Germinal center (tissue), 1 donor: ENCODE data around the gene MYCN.

Experiments
- DNase-seq: peaks from one replicate; pipeline ENCODE4 v3.0.0; 2012; ENCODE audit warnings: mixed read lengths, low spot score

The MYCN gene

DNA sequence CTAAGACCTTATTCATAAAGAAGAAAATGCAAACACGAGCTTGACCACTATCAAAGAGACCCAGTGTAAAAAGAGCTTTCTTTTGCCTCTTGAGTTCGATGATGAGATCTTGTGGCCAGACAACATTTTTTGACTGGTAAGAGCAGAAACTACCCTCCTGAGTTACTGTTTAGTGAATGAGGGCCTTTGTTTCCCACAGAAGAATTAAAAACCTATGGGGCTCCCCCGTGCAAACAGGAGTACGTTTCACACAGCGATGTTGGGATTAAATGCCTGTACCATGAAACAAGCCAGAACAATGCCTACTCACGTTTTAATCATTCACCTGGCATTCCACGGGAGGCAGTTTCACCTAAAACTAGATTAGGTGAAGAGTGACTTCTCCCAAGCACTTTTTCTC lies 36.0 kb downstream of the MYCN start:
- no peak for DNase-seq

DNA sequence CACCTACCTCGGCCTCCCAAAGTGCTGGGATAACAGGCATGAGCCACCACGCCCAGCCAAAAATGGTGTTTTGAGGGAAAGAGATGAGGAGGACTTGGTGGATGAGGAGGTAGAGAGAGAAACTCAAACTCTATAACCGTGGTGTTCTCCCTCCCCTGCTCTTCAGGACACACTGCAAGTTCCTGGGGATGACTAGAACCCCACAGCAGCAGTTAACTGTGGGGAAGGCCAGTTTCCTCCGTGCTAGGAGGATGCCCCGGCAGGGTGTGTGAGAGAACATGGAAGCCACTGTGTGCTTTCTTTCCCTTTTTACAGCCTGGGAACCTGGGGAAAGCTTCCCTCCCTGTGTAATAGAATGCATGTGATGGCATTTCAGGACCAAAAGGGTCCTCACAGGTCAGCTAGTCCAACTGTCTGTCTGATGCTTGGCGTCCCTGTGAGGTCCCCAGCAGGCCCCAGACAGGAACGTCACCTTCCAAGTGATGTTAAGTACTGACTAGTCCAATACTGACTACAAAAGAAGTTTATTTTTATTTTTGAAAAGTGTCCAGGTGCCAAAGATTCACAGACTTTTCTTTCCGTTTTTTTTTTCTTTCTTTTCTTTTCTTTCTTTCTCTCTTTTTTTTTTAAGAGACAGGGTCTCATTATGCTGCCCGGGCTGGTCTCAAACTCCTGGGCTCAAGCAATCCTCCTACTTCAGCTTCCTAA lies 38.9 kb downstream of the MYCN start:
- DNase-seq, result no peak

DNA sequence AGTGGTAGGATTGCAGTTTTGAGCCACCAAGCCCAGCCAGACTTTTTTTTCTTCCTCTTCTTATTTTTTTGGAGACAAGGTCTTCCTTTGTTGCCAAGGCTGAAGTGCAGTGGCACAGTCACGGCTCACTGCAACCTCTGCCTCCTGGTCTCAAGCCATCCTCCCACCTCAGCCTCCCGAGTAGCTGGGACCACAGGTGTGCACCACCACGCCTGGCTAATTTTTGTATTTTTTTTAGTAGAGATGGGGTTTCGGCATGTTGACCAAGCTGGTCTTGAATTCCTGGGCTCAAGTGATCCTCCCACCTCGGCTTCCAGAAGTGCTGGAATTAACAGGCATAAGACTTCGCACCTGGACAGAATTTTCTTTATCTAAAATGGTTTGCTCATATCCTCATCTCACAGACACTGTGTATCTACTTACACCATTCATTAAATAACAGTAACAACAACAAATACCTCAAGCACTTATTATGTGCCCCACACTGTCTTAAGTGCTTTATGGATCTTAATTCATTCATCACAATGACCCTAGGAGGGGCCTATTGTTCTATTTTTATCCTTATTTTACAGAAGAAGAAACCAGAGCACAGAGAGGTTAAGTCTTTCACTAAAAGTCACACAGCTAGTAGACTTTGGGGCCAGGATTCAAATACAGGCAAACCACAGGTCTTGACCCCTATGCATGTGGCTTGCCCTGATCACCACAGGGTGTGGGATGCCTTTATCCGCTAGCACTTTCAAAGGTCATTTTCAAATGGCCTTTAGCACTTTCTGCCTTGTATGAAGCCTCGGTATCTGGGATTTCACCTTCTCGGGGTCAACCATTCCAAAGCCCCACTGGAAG lies 39.6 kb downstream of the MYCN start:
- no peak for DNase-seq

DNA sequence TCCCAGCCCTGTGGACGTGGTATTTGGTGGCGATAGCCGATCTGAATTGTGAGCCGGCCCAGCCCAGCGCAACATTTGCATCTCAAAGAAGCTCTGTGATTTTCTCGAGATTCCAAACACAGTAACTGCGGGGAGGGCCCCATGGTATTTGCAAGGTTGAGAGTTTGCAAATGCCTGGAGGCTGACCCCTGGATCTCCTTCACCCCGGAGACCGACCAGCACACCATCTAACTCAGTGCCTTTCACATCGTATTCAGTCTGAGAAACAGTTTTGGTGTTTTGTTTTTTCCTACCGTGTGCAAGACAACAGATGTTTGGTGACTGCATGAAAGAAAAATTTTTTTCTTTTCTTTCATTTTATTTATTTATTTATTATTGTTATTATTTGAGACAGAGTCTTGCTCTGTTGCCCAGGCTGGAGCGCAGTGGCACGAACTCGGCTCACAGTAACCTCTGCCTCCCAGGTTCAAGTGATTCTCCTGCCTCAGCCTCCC lies 40.3 kb downstream of the MYCN start:
- DNase-seq, result no peak

DNA sequence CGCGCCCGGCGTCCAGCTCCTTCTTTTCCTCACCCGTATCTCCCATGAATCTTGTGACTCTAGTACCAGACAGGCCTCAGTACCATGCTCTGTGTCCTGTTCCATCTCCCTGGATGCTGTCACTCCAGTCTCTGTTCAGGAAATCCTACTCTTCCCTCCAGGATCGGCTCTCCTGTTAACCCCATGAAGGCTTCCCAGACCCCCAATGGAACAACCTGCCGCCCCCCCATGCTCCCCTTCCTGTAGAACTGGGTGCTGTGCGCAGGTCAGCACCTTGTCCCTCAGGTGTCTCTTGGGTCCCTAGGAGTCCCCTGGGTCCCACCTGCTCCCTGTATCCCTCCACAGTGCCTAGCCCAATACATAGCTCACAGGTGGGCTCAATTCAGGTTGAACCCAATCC lies 41.3 kb downstream of the MYCN start:
- DNase-seq, result no peak

DNA sequence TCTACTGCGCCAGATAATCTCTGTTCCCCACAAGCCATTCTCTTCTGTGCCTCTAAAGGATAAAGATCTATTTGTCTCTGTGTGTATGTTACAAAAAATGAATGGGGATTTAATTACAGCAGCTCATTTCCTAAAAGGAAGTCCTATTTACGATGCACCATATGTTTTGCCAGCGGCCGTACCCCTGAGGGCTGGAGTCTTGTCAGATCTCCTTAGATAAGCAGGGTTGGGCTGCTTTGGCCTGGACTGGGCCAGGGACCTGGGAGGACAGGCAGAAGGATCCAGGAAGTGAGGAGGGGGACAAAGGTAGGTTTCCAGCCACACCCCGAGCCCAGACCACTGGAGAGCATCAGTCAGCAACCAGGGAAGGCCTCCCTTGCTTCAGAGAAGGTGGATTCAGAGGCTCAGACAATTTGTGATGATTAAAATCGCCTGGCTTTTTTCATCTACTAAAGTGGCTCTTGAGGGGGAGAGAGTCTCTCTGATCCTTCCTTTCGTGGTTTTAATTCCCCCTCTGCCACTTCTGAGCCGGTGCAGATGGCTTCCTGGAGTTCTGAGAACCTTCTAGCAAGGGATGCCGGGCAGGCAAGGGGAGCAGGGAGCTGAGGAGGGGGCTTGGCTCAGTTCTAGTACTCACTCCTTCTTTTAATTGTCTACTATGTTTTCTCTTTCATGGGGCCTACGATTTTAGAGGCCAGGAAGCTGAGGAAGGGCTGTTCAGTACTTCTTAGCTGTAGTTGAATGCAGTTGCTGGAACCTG lies 42.1 kb downstream of the MYCN start:
- no peak for DNase-seq

DNA sequence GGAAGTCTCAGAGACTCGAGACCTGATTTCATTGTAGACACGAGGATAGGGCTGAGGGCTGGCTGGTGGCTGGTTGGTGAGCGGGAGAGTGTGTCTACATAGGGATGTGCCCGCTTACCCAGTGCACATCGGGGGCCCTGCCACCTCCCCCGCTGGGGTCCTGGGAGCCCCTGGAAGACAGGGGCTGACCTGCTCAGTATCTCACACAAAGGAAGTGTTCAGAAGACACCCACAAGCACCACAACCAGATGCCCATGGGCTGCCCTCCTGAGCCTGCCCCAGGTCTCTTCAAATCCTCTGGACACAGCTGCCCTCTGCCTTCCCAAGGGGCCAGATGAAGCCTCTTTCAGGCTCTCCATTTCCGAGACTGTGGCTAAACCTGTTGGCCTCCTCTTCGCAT lies 43.1 kb downstream of the MYCN start:
- no peak for DNase-seq

DNA sequence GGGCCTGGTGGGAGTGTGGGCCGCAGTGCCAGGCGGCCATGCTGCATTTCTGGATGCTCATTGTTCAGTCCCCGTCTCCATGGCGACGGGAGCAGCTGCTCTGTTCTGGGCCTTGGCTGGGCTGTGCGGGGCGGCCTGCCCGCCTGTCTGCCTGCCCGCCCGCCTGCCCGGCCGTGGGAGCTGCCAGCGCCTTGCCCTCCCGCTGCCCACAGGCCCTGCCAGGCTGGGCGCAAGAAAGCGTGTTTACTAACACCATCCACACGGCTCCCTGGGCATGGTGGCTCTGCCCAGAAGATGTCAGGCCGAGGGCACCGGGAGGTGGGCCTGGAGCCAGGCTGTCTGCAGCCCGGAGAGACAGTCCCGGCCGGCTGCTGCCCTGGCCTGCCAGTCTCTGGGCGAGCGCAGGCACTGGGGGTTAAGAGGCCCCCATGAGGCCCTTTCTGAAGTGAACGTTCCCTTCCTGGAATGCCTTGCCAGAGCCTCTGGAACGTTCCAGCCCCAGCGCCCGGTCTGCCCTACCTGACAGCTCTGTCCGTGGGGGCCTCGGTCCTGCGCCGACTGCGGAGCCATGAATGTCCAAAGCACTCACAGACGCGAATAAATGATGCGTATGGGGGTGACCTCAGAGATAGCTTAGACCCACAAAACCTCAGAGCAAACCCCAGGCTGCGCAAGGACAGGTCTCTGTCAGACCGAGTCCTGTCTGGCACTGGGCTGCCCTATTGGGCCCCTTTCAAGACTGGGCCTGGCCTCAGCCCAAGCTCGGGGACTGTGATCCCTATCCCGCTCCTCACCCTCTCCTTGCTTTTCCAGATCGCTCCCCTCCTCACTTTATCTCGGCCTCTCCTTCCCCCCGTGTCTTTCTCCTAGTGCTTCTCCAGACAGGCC lies 44.3 kb downstream of the MYCN start:
- no peak for DNase-seq

DNA sequence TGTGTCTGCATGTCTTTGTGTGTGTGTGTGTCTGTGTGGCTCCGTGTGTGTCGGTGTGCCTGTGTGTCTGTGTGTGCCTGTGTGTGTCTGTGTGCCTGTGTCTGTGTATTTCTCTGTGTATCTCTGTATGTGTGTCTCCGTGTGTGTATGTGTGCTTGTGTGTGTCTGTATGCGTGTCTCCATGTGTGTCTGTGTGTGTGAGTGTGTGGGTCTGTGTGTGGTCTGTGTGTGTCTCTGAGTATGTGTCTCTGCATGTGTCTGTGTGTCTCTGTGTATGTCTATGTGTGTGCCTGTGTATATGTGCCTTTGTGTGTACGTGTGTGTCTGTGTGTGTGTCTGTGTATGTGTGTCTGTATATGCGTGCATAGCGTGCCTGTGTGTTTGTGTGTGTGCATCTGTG lies 45.2 kb downstream of the MYCN start:
- DNase-seq, result no peak

DNA sequence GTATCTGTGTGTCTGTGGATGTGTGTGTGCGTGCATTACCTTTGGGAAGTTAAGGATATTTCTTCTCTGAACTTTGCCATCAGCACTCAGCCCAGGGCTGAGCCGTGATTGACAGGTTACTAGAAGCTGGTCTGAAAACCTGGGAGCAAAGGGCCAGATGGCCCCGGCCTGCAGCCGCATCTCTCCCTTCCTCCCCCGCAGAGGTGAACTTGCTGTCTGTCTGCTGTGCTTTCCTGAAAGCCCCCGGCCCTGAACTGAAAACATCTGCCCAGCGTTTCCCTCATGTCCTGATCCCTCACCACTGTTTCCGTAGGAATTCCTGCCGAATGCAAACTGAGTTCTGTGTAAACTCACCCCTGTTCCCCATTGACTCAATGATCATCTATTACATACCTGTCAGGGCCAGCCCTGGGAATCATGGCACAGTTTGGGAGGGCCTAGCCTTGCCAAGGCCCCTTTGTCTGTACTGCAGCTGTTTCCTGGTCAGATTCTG lies 45.8 kb downstream of the MYCN start:
- no peak for DNase-seq

DNA sequence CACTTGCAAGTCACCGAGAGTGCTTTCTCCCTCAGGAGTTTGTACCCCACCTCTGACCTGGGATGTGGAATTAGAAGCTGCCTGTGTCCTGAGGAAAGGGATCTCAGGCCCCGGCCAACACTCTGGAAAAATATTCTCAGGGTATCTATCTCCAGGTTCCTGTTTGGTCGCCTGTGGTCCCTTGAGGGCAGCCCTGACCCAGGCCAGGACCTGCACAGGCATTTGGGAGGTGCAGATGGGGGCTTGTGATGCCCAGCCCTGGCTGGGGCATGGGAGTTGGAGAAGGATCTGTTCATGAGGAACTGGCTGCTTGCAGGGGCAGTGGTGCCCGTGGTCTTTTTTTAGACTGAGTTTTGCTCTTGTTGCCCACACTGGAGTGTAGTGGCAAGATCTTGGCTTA lies 46.3 kb downstream of the MYCN start:
- no peak for DNase-seq

DNA sequence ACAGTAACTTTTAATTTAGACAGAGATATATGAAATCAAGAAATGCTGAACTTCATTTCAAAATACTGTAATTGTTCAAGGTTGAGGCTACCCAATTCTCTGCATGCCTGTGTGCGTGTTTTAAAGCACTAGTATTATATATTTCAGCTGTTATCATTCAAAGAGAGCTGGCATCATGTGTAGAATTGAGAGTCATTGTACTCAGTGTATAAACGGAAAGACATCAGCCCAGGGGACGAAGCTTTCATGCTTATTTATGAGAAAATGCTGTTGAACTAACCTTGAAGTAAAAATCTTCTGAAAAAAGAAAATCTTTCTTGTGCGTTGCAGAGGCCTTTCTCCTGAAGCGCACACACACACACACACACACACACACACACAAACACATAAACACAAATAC lies 48.4 kb downstream of the MYCN start:
- DNase-seq, result no peak

DNA sequence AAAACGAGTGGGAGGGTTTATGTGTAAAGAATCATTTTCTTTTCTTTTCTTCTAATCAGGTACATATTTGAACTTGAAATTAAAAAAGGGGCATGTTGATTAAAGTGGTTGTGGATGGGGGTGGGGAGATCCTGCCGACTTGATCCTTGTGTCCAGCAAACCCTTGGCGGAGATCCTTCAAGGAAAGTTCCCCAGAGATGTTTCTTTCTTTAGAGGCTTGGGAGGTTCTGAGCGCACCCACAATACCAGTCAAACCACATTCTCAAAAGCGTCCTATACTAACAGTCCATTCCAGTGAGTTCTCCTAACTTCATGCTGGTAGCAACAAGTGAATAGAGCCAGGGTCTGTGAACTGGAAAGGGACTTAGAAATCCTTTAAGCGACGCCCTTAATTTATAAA lies 49.2 kb downstream of the MYCN start:
- no peak for DNase-seq

DNA sequence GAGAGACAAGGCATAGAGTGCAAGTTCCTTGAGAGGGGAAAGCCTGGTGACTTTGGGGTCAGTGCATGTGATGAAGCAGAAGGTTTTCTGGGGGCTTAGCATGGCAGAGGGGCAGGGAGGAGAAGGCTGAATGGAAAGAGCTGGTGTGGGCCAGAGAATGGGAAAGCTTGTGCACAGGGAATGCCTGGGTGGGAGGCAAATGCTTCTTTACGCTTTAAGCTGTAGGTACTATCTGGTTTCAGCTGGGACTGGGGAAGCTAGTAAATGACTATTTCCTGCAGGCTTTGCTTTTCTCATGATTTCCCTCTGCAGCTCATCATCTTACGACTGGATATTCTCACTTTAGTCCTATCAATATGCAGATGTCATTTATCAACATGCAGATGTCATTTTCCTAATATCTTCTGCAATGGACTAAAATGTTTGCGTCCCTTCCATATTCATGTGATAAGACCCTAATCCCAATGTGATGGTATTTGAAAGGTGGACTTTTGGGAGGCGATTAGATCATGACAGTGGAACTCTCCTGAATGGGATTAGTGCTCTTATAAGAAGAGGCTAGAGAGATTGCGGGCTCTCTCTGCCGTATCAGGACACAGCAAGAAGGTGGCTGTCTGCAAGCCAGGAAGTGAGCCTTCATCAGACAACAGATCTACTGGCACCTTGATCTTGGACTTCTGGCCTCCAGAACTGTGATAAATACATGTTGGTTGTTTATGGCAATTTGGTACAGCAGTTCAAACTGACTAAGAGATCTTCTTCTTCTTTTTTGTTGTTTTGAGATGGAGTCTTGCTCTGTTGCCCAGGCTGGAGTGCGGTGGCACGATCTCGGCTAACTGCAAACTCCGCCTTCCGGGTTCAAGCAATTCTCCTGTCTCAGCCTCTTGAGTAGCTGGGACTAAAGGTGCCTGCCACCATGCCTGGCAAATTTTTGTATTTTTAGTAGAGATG lies 50.1 kb downstream of the MYCN start:
- DNase-seq, result no peak

DNA sequence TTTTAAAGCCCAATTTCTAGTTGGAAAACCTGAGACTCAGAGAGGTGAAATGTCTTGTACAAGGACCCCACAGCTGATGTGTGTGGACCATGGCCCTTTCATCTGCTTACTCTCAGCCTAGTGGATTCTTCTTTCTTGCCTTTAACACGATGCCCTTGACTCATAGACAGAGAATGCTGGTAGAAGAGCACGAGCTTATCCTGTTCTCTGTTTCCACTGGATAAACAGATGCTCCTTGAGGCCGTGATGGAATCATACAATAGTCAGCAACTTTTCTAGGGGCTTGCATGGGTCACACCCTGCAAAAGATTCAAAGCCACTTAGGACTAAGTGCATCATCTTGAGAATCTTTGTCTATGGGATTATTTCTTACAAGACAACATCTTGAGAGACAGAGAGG lies 50.9 kb downstream of the MYCN start:
- no peak for DNase-seq

DNA sequence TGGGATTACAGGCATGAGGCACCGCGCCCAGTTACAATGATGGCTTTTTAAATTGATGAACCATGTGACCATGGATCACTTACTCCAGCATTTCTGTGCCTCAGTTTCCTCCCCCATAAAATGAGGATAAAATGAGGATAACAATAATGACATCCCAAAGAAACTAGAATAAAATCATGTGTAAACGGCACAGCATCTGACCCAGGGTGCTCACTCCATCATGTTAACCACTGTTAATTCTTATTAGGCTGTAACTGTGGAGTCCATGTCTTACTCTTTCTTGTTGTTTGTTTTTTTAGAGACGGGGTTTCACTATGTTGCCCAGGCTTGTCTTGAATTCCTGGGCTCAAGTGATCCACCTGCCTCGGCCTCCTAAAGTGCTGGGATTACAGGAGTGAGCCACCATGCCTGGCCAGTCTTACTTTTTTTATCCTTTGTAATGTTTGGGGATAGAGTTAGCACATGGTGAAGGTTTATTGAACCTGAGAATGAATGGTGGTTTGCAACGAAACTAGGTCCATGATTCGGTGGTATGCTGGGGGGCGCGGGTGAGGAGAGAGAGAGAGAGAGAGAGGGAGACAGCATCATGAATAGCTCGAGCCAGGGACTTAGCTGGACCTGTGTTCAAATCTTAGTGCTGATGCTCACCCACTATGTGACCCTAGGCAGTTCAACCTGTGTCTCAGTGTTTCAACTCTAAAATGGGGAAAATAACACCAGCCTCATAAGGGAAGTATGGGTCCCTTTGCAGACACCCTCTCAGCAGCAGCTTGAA lies 52.3 kb downstream of the MYCN start:
- no peak for DNase-seq

DNA sequence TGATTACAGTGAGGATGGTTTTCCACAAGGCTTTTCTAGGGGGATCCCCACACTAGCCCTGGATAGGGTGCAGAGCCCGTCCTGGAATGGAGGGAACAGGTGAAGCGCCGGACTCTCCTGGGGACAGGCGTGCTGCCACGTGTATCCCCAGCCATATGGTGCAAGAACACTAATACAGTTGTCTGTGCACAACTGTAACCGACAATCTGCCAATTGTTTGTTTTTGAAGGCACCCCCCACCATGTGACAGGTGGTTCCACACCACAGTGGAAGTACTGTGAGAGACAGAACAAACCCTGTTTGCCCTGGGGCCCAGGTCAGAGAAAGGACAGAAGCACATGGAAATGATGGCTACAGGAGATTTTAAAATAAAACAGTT lies 52.9 kb downstream of the MYCN start:
- no peak for DNase-seq

DNA sequence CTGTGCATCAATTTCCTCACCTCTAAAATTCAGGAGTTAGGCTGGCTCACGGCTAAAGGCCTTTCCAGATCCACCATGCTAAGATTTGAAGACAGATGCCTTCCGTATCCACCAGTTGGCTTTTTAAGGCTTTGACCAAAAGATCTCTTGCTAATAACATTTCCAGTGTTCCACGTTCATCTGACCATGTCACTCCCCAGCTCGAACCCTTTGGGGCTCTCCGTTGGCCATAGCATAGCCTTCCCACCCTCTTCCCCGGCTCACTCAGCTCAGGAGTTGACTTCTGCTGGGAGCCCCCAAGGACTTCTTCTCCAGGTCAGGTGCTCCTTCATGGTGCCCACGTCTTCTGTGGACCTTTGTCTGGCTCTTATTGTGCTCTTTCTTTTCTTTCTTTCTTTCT lies 53.3 kb downstream of the MYCN start:
- DNase-seq, result no peak

DNA sequence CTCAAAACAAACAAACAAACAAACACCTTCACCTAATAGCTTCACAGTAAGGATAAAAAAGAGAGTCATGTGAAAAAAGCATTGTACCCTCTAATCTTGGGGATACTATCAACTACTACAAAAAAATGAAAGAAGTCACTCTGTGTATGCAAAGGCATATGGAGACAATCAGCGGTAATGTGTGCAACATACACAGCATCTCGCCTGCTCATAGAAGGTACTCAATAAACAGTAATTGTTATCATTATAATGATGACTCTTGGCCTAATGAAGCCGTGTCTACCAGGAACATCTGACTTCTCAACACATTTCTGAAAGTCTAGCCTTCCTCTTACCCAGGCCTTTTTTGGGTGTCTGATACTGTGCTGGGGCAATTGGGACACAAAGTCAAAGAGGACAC lies 55.3 kb downstream of the MYCN start:
- DNase-seq, result no peak
